Measurements from ENCODE around the gene SMIM44. TPM values are rescaled to one million over a fixed set of nuclear protein-coding genes. Genes with fewer than 3 reads are reported as not detected.

SMIM44 gene
- total RNA-seq, 2 donors from 2014 or later: 6.0 to 6.1 TPM

Other genes starting within 250 kb of the SMIM44 start
- 10 to 100 TPM; 52.4 to 57.8 TPM for gene NFIC, start 116.9 kb downstream of the SMIM44 start, total RNA-seq
- 10 to 100 TPM; 42.0 to 45.8 TPM for gene SMIM24, start 2.9 kb downstream of the SMIM44 start, total RNA-seq
- 10 to 100 TPM in 1 of 2 donors, 1 to 10 TPM in 1; 8.8 to 13.6 TPM for gene DOHH, start 17.2 kb upstream of the SMIM44 start, total RNA-seq
- gene FZR1, start 22.9 kb upstream of the SMIM44 start, total RNA-seq: 10 to 100 TPM; 39.7 to 47.2 TPM
- gene TEKTIP1, start 55.7 kb upstream of the SMIM44 start, total RNA-seq: 1 to 10 TPM; 2.2 to 3.5 TPM
- gene MFSD12, start 74.1 kb upstream of the SMIM44 start, total RNA-seq: 10 to 100 TPM; 31.0 to 41.1 TPM
- gene HMG20B, start 89.5 kb upstream of the SMIM44 start, total RNA-seq: 10 to 100 TPM; 85.6 to 88.2 TPM
- under 1 TPM; 0.24 to 0.64 TPM for gene GIPC3, start 102.0 kb upstream of the SMIM44 start, total RNA-seq
- gene TBXA2R, start 123.4 kb upstream of the SMIM44 start, total RNA-seq: 1 to 10 TPM in 1 of 2 donors, under 1 TPM in 1; 0.64 to 1.0 TPM
- gene CACTIN, start 143.3 kb upstream of the SMIM44 start, total RNA-seq: 10 to 100 TPM; 16.9 to 20.0 TPM
- gene PIP5K1C, start 217.0 kb upstream of the SMIM44 start, total RNA-seq: 10 to 100 TPM; 25.1 to 33.1 TPM
- gene TJP3, start 224.9 kb upstream of the SMIM44 start, total RNA-seq: 100 to 1,000 TPM; 297 to 343 TPM